Gastroesophageal sphincter (tissue), 3 donors: ENCODE data around the gene PTPRU.

Source experiments
- EP300 ChIP-seq: sonication (generic); formaldehyde crosslinking; IDR thresholded peaks from one replicate; pipeline ENCODE4 v1.6.1; 2017; ENCODE audit warnings: antibody characterized with exemption, mild to moderate bottlenecking
- POLR2A ChIP-seq, 2 donors: fragments of 450-650 bp; IDR thresholded peaks; one replicate each; pipeline ENCODE4 v1.6.1; 2017; ENCODE audit warnings: antibody characterized with exemption in 2 of 2, mild to moderate bottlenecking in 2 of 2, moderate library complexity in 1 of 2
- POLR2AphosphoS5 ChIP-seq: sonication (generic); formaldehyde crosslinking; IDR thresholded peaks from one replicate; pipeline ENCODE4 v1.6.1; 2017; ENCODE audit warnings: antibody characterized with exemption
- TF ChIP-seq, protein P1 (sequence below), 4 experiments: fragments of 200-600 bp in 2 of 4; fragments of 450-650 bp in 2 of 4; sonication (generic) in 1 of 4; IDR thresholded peaks; one replicate each; pipeline ENCODE4 v1.5.1; 2017 to 2019; ENCODE audit warnings: antibody characterized with exemption in 4 of 4, mild to moderate bottlenecking in 2 of 4, moderate library complexity in 2 of 4

DNA sequence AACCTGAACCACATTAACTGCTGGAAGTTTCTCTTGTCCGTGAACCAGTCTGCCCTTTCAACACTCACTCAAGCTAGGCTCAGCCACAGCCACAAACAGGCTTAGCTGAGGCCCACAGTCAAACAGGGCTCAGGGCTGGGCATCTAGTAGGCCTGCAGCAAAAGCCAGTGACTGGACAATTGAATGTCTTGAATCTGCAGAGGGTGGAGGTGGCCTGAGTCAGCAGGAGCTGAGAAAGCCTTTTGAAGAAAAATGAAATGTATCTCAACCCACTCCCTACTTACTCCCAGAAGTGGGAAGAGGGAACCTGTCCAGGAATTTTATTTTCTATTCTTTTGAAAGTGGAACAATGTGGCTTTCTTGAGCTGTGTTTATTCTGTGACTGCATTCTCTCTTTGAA is 95.4 kb downstream of the PTPRU start:
- TF ChIP-seq, protein P1, sequence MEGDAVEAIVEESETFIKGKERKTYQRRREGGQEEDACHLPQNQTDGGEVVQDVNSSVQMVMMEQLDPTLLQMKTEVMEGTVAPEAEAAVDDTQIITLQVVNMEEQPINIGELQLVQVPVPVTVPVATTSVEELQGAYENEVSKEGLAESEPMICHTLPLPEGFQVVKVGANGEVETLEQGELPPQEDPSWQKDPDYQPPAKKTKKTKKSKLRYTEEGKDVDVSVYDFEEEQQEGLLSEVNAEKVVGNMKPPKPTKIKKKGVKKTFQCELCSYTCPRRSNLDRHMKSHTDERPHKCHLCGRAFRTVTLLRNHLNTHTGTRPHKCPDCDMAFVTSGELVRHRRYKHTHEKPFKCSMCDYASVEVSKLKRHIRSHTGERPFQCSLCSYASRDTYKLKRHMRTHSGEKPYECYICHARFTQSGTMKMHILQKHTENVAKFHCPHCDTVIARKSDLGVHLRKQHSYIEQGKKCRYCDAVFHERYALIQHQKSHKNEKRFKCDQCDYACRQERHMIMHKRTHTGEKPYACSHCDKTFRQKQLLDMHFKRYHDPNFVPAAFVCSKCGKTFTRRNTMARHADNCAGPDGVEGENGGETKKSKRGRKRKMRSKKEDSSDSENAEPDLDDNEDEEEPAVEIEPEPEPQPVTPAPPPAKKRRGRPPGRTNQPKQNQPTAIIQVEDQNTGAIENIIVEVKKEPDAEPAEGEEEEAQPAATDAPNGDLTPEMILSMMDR (IDR thresholded peaks at IDR 0.05), result no peak
- TF ChIP-seq POLR2AphosphoS5, result no peak
- no peak for TF ChIP-seq POLR2A (IDR thresholded peaks at IDR 0.05)
- TF ChIP-seq EP300, result no peak
